Adrenal gland (tissue), 5 donors: Measurements from ENCODE around the gene ACTR2.

Source experiments
- POLR2A ChIP-seq, 2 donors: fragments of 450-650 bp; IDR thresholded peaks; one replicate each; pipeline ENCODE4 v1.6.1; 2017; ENCODE audit warnings: antibody characterized with exemption in 2 of 2, mild to moderate bottlenecking in 2 of 2, moderate library complexity in 1 of 2
- TF ChIP-seq, protein P1 (sequence below), 6 experiments: fragments of 450-650 bp in 4 of 6; fragments of 200-600 bp in 2 of 6; sonication (generic) in 1 of 6; IDR thresholded peaks; 1 replicate in 5 of 6; 2 replicates in 1 of 6; pipeline versions ENCODE4 v1.5.1 to v1.8.0; 2016 to 2021; ENCODE audit warnings: antibody characterized with exemption in 6 of 6, mild to moderate bottlenecking in 2 of 6, moderate library complexity in 1 of 6
- donor health status: DM: no; HTN: no; CAD: no.

DNA sequence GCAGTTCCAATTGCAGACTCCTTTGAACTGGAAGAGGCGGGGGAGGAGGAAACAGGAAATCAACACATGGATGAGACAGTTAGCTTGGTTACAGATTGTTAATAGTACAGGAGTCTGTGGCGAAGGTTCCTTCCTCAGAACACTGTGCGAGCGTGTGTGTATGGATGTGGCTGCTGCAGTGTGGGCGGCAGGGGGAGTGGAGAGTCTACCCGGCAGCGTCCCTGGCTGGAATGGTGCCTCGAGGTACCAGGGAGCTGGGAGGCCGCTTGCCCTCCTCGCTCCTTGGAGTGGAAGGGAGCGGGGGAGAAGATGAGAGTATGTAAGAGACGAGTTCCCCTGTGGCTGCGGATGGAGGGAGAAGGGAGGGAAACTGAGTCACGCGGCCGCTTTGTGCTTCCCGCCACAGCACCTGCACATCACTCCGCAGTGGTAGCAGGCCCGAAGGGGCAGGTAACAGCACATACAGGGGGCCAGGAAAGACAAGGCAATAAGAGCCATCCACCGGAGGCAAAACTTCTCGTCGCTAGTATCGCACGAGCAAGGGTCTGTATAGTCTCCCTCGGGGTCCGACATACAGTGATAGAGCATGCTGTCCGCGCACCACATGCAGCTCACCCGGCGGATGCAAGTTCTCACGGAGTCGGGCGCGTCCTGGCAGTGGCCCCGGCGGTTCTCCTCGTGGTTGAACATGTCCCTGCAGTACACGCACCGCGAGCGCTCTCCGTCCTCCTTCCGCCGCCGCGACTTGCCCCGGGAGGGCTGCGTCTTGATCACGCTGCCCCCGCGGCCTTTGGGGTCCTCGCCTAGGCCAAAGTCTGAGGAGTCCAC lies 85.7 kb downstream of the ACTR2 start:
- no peak for TF ChIP-seq POLR2A (IDR thresholded peaks at IDR 0.05)
- TF ChIP-seq, protein P1, sequence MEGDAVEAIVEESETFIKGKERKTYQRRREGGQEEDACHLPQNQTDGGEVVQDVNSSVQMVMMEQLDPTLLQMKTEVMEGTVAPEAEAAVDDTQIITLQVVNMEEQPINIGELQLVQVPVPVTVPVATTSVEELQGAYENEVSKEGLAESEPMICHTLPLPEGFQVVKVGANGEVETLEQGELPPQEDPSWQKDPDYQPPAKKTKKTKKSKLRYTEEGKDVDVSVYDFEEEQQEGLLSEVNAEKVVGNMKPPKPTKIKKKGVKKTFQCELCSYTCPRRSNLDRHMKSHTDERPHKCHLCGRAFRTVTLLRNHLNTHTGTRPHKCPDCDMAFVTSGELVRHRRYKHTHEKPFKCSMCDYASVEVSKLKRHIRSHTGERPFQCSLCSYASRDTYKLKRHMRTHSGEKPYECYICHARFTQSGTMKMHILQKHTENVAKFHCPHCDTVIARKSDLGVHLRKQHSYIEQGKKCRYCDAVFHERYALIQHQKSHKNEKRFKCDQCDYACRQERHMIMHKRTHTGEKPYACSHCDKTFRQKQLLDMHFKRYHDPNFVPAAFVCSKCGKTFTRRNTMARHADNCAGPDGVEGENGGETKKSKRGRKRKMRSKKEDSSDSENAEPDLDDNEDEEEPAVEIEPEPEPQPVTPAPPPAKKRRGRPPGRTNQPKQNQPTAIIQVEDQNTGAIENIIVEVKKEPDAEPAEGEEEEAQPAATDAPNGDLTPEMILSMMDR (IDR thresholded peaks at IDR 0.05): peak in 2 of 6 experiments; percentile 9 to 22
